OCI-LY1 (cell line): ENCODE results near the gene POC1A.

Experiments used
- CTCF ChIP-seq: fragments of 200-600 bp; sonication (generic), shearing (Covaris generic); IDR thresholded peaks from 2 replicates; pipeline ENCODE4 v1.5.1; 2017; ENCODE audit warnings: mild to moderate bottlenecking, antibody characterized with exemption, low read length, moderate library complexity, mixed read lengths
- EZH2 ChIP-seq: fragments of 200-600 bp; sonication (generic), shearing (Covaris generic); IDR thresholded peaks from 2 replicates; pipeline ENCODE4 v1.8.0; 2017; ENCODE audit warnings: borderline replicate concordance, mixed run types, mild to moderate bottlenecking, antibody characterized with exemption, low read length, moderate library complexity, mixed read lengths

GRCh38 chr3:52146811-52147210, 7.4 kb downstream of the POC1A start:
- TF ChIP-seq EZH2 (no peak), CTCF (no peak)
